Measurements from ENCODE around the gene JPT1. TPM values are rescaled to one million over a fixed set of nuclear protein-coding genes. Genes with fewer than 3 reads are reported as not detected.

JPT1 gene
- total and polyA plus RNA-seq, 2 donors (not counting 3 experiments of a cell fraction or from before 2014, with no cell fraction given) = 212 to 352 TPM

DNA sequence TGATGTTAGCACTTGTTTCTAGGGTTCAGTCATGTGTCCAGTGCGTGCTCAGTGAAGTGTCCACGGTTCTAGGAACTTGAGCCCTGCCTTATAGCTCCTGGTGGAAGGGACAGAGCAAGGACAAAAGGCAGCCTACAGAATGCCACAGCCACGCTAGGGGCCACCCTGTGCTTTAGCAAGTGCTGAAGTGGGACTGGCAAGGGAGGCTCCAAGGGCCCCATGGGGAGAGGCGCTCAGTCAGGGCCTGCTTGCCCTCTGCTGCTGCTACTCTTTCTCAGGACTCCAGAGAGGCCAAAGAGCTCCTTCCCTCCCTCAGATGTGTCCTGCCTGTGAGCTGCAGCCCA is 29.5 kb downstream of the JPT1 start:
- ChIA-PET CTCF (interaction anchor here (1.0 to 6.0 kb wide), 10 partner anchors 9 to 146 kb away, joined by 4 to 88 read pairs (median 6); partner anchors contain the start of genes ARMC7 and MIF4GD), POLR2A (interaction anchor here (1.1 to 1.3 kb wide), 2 partner anchors 11 to 76 kb away, joined by 3 to 7 read pairs; no protein-coding TSS in a partner anchor)
- dilution Hi-C loops (cut with MboI; ENCODE audit: extremely low pct_ligation_motif_present, low sequenced_read_pairs) = no loop called here
- H3K27ac ChIP-seq (ENCODE audit: insufficient read depth, low read depth, low read length) = peak overlapping the region; percentile 85
- BruUV-seq (replicated peaks) = TSS peak; percentile 69
- no peaks in the 10 kb centered on the region for H4K20me1 ChIP-seq (replicated peaks; ENCODE audit: control insufficient read depth, extremely low read depth, insufficient read depth, low read length)
- TF ChIP-seq FOS (IDR thresholded peaks at IDR 0.05; ENCODE audit: borderline replicate concordance, insufficient read depth, low read length) (no peak), POLR2A (IDR thresholded peaks at IDR 0.05; ENCODE audit: low read depth, low read length) (no peak), POLR2AphosphoS5 (IDR thresholded peaks at IDR 0.05; ENCODE audit: insufficient read depth, low read depth, low read length) (no peak), CTCF (IDR thresholded peaks at IDR 0.05; ENCODE audit: extremely low read depth in 1 of 2, insufficient read depth in 1 of 2, low read depth in 1 of 2, low read length in 2 of 2) (no peak), JUN (IDR thresholded peaks at IDR 0.05; ENCODE audit: borderline replicate concordance, insufficient read depth, insufficient read length, low read depth) (no peak), MYC (IDR thresholded peaks at IDR 0.05; ENCODE audit: low read depth, low read length) (no peak), EZH2 (IDR thresholded peaks at IDR 0.05; ENCODE audit: borderline replicate concordance, low read depth, low read length, severe bottlenecking) (no peak), GATA2 (IDR thresholded peaks at IDR 0.05; ENCODE audit: insufficient read depth, insufficient read length, low read depth, low read length) (no peak)
- TF ChIP-seq, protein P1, sequence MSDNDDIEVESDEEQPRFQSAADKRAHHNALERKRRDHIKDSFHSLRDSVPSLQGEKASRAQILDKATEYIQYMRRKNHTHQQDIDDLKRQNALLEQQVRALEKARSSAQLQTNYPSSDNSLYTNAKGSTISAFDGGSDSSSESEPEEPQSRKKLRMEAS (IDR thresholded peaks at IDR 0.05; ENCODE audit: insufficient read depth, insufficient read length) = no peak
- FAIRE-seq (peak; percentile 4), DNase-seq (ENCODE audit: low read depth, low spot score) (no peak)
- no peak overlapping the region for H3K4me3 ChIP-seq (replicated peaks in 1 of 3; ENCODE audit: insufficient read depth in 1 of 3, low read depth in 1 of 3, low read length in 3 of 3)
- peak overlapping the region; percentile 88 for H2AFZ ChIP-seq (ENCODE audit: low read depth, low read length)
- H3K4me2 ChIP-seq (ENCODE audit: insufficient read depth, low read length) = peak overlapping the region; percentile 32
- H3K79me2 ChIP-seq (ENCODE audit: control insufficient read depth, insufficient read depth, low read length) = peaks cover 2% of the 10 kb centered on the region
- H3K36me3 ChIP-seq (ENCODE audit: control insufficient read depth in 2 of 2, extremely low read depth in 1 of 2, insufficient read depth in 2 of 2, low read length in 2 of 2) = peaks cover 2 to 9% of the 10 kb centered on the region in 2 experiments
- no peaks in the 10 kb centered on the region for H3K9me3 ChIP-seq (replicated peaks; ENCODE audit: control insufficient read depth, insufficient read depth, low read length)
- H3K9me1 ChIP-seq (replicated peaks; ENCODE audit: control insufficient read depth, extremely low read depth, insufficient read depth, low read length) = no peaks in the 10 kb centered on the region
- H3K27me3 ChIP-seq (ENCODE audit: control insufficient read depth in 2 of 2, insufficient read depth in 2 of 2, low read length in 2 of 2) = no peaks in the 10 kb centered on the region
- H3K9ac ChIP-seq (replicated peaks; ENCODE audit: extremely low read depth, insufficient read depth, low read length) = peak overlapping the region; percentile 60
- peaks cover 17% of the 10 kb centered on the region for H3K4me1 ChIP-seq (ENCODE audit: control insufficient read depth, extremely low read depth, insufficient read depth, low read length)
- intact Hi-C loops (cut with micrococcal nuclease) = loop anchor here (1.0 kb wide), 2 partner anchors 10 to 28 kb away; no protein-coding TSS in a partner anchor
